ENCODE results near the gene LPCAT1.

DNA sequence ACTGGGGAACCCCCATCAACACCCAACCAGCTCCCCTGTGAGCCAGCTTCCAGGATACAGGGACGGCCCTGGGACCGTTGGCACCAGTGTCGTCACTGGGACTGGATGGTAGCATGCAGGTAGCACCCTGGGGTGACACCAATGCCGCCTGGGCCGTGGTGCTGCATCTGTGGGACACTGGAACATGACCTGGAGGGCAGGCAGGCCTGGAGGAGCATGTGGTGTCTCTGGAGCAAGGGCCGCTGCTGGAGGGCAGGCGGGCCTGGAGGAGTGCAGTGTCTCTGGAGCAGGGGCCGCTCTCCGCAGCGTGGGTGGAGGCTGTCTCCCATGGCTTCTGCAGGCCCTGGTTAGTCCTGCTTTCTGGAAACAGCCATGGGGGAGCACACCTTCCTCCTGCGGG lies 13.1 kb downstream of the LPCAT1 start:
- TF ChIP-seq, protein P1, sequence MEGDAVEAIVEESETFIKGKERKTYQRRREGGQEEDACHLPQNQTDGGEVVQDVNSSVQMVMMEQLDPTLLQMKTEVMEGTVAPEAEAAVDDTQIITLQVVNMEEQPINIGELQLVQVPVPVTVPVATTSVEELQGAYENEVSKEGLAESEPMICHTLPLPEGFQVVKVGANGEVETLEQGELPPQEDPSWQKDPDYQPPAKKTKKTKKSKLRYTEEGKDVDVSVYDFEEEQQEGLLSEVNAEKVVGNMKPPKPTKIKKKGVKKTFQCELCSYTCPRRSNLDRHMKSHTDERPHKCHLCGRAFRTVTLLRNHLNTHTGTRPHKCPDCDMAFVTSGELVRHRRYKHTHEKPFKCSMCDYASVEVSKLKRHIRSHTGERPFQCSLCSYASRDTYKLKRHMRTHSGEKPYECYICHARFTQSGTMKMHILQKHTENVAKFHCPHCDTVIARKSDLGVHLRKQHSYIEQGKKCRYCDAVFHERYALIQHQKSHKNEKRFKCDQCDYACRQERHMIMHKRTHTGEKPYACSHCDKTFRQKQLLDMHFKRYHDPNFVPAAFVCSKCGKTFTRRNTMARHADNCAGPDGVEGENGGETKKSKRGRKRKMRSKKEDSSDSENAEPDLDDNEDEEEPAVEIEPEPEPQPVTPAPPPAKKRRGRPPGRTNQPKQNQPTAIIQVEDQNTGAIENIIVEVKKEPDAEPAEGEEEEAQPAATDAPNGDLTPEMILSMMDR (conservative IDR thresholded peaks at IDR 0.05; ENCODE audit: low read length), result no peak
- no peak for TF ChIP-seq EZH2phosphoT487 (IDR thresholded peaks at IDR 0.05; ENCODE audit: borderline replicate concordance)

Data from Loucy (cell line).